Measurements from ENCODE around the gene HEG1. TPM values are rescaled to one million over a fixed set of nuclear protein-coding genes. Genes with fewer than 3 reads are reported as not detected.

The HEG1 gene
- total RNA-seq, 1 experiment from 2014 or later, result 14.6 TPM

DNA sequence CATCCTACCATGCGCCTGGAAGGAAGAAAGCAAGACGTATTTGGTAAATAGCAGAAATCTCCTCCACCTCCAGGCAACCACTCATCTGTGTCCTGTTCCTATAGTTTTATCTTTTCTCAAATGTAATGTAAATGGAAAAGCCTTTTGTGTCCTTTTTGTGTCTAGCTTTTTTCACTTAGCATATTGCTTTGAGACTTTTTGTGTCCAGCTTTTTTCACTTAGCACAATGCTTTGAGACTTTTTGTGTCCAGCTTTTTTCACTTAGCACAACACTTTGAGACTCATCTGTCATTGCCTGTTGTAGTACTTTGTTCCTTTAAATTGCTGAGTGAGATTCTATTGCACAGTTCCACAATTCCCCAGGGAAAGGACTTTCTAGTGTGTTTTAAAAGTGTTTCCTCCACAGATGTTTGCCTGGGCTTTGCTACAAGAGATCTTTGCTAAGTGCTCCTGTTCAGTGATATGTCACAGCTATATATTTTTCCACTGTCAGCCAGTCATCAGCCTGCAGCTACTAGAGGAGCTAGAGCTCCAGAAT lies 93.3 kb downstream of the HEG1 start (continued):
- TF ChIP-seq, protein P1, sequence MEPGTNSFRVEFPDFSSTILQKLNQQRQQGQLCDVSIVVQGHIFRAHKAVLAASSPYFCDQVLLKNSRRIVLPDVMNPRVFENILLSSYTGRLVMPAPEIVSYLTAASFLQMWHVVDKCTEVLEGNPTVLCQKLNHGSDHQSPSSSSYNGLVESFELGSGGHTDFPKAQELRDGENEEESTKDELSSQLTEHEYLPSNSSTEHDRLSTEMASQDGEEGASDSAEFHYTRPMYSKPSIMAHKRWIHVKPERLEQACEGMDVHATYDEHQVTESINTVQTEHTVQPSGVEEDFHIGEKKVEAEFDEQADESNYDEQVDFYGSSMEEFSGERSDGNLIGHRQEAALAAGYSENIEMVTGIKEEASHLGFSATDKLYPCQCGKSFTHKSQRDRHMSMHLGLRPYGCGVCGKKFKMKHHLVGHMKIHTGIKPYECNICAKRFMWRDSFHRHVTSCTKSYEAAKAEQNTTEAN (CRISPR knock-in tag; IDR thresholded peaks at IDR 0.05), result no peak
- TF ChIP-seq ELF4 (CRISPR knock-in tag; IDR thresholded peaks at IDR 0.05; ENCODE audit: low read depth), result no peak
- TF ChIP-seq, protein P2, sequence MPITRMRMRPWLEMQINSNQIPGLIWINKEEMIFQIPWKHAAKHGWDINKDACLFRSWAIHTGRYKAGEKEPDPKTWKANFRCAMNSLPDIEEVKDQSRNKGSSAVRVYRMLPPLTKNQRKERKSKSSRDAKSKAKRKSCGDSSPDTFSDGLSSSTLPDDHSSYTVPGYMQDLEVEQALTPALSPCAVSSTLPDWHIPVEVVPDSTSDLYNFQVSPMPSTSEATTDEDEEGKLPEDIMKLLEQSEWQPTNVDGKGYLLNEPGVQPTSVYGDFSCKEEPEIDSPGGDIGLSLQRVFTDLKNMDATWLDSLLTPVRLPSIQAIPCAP (CRISPR knock-in tag; IDR thresholded peaks at IDR 0.05), result no peak
- no peak for TF ChIP-seq HMGA2 (CRISPR knock-in tag; IDR thresholded peaks at IDR 0.05)
- TF ChIP-seq, protein P3, sequence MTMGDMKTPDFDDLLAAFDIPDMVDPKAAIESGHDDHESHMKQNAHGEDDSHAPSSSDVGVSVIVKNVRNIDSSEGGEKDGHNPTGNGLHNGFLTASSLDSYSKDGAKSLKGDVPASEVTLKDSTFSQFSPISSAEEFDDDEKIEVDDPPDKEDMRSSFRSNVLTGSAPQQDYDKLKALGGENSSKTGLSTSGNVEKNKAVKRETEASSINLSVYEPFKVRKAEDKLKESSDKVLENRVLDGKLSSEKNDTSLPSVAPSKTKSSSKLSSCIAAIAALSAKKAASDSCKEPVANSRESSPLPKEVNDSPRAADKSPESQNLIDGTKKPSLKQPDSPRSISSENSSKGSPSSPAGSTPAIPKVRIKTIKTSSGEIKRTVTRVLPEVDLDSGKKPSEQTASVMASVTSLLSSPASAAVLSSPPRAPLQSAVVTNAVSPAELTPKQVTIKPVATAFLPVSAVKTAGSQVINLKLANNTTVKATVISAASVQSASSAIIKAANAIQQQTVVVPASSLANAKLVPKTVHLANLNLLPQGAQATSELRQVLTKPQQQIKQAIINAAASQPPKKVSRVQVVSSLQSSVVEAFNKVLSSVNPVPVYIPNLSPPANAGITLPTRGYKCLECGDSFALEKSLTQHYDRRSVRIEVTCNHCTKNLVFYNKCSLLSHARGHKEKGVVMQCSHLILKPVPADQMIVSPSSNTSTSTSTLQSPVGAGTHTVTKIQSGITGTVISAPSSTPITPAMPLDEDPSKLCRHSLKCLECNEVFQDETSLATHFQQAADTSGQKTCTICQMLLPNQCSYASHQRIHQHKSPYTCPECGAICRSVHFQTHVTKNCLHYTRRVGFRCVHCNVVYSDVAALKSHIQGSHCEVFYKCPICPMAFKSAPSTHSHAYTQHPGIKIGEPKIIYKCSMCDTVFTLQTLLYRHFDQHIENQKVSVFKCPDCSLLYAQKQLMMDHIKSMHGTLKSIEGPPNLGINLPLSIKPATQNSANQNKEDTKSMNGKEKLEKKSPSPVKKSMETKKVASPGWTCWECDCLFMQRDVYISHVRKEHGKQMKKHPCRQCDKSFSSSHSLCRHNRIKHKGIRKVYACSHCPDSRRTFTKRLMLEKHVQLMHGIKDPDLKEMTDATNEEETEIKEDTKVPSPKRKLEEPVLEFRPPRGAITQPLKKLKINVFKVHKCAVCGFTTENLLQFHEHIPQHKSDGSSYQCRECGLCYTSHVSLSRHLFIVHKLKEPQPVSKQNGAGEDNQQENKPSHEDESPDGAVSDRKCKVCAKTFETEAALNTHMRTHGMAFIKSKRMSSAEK (CRISPR knock-in tag; IDR thresholded peaks at IDR 0.05; ENCODE audit: borderline replicate concordance), result no peak

DNA sequence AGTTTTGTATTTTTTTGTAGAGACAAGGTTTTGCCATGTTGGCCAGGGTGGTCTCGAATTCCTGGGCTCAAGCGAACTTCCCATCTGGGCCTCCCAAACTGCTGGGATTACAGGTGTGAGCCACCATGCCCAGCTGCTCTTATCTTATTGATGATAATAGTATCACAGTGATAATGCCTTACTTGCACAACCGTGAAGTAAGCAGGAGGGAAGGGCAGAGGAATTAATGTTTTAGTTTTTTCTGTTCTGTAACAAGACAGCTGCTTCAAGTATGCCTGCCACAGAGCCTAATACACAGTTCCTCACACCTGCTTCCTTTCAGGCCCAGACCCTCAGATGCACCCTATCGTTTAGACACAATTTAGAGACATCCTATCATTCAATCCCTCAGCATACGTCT lies 95.1 kb downstream of the HEG1 start:
- TF ChIP-seq, protein P4, sequence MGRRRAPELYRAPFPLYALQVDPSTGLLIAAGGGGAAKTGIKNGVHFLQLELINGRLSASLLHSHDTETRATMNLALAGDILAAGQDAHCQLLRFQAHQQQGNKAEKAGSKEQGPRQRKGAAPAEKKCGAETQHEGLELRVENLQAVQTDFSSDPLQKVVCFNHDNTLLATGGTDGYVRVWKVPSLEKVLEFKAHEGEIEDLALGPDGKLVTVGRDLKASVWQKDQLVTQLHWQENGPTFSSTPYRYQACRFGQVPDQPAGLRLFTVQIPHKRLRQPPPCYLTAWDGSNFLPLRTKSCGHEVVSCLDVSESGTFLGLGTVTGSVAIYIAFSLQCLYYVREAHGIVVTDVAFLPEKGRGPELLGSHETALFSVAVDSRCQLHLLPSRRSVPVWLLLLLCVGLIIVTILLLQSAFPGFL (CRISPR knock-in tag; IDR thresholded peaks at IDR 0.05; ENCODE audit: borderline replicate concordance), result no peak
- TF ChIP-seq NFATC4 (CRISPR knock-in tag; IDR thresholded peaks at IDR 0.05) (no peak), ELF4 (CRISPR knock-in tag; IDR thresholded peaks at IDR 0.05; ENCODE audit: low read depth) (no peak)
- no peaks in the 10 kb centered on the region for H3K36me3 Mint-ChIP-seq
- peaks cover 6% of the 10 kb centered on the region; the same call in 1 of the 2 replicates for H3K4me1 Mint-ChIP-seq
- CTCF ChIA-PET, result no interaction called here
- POLR2A ChIA-PET, result no interaction called here
- H3K4me3 Mint-ChIP-seq, result no peak overlapping the region
- H3K27ac Mint-ChIP-seq, result no peak overlapping the region
- DNase-seq (ENCODE audit: low spot score) (no peak), ATAC-seq (no peak)
- no peaks in the 10 kb centered on the region for H3K27me3 Mint-ChIP-seq (ENCODE audit: low read depth)
- H3K9me3 Mint-ChIP-seq, result peaks cover 7% of the 10 kb centered on the region

DNA sequence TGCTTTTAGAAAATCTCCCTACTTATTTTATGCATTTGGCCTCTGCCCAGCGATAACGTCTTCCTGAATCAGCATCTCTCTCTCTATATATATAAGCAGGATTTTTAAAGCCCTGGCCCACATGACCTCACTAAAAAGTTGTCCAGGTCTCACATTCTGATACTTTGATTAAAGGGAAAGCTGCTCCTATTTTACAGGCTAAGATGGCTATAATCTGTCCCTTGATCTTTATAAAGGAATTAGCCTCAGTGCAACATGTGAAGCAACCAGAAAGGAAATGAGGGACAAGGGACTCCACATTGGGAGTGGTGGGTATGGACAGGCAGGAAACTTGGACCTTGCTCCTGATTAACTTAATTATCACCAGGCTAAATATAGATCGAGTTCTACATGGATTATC lies 95.7 kb downstream of the HEG1 start:
- CTCF ChIA-PET, result no interaction called here
- POLR2A ChIA-PET, result no interaction called here
- Mint-ChIP-seq H3K9me3 (peaks cover 13% of the 10 kb centered on the region), H3K27ac (no peak overlapping the region), H3K27me3 (ENCODE audit: low read depth) (no peaks in the 10 kb centered on the region), H3K36me3 (no peaks in the 10 kb centered on the region), H3K4me1 (peaks cover 6% of the 10 kb centered on the region; the same call in 1 of the 2 replicates), H3K4me3 (no peak overlapping the region)
- ATAC-seq (no peak), DNase-seq (ENCODE audit: low spot score) (no peak)
- TF ChIP-seq, protein P5, sequence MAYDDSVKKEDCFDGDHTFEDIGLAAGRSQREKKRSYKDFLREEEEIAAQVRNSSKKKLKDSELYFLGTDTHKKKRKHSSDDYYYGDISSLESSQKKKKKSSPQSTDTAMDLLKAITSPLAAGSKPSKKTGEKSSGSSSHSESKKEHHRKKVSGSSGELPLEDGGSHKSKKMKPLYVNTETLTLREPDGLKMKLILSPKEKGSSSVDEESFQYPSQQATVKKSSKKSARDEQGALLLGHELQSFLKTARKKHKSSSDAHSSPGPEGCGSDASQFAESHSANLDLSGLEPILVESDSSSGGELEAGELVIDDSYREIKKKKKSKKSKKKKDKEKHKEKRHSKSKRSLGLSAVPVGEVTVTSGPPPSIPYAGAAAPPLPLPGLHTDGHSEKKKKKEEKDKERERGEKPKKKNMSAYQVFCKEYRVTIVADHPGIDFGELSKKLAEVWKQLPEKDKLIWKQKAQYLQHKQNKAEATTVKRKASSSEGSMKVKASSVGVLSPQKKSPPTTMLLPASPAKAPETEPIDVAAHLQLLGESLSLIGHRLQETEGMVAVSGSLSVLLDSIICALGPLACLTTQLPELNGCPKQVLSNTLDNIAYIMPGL (CRISPR knock-in tag; IDR thresholded peaks at IDR 0.05), result no peak
- TF ChIP-seq GRHL2 (CRISPR knock-in tag; IDR thresholded peaks at IDR 0.05; ENCODE audit: insufficient replicate concordance, severe bottlenecking) (no peak), TEAD4 (CRISPR knock-in tag; IDR thresholded peaks at IDR 0.05) (no peak), SMAD3 (CRISPR knock-in tag; IDR thresholded peaks at IDR 0.05; ENCODE audit: borderline replicate concordance) (no peak), ZNF121 (CRISPR knock-in tag; IDR thresholded peaks at IDR 0.05) (no peak), FOXK1 (CRISPR knock-in tag; IDR thresholded peaks at IDR 0.05) (no peak), ELF4 (CRISPR knock-in tag; IDR thresholded peaks at IDR 0.05; ENCODE audit: low read depth) (no peak), TEAD1 (CRISPR knock-in tag; IDR thresholded peaks at IDR 0.05) (no peak), JAZF1 (CRISPR knock-in tag; IDR thresholded peaks at IDR 0.05) (no peak), PRRX2 (CRISPR knock-in tag; IDR thresholded peaks at IDR 0.05) (no peak), ESRRA (CRISPR knock-in tag; IDR thresholded peaks at IDR 0.05; ENCODE audit: borderline replicate concordance) (no peak)
- TF ChIP-seq, protein P6, sequence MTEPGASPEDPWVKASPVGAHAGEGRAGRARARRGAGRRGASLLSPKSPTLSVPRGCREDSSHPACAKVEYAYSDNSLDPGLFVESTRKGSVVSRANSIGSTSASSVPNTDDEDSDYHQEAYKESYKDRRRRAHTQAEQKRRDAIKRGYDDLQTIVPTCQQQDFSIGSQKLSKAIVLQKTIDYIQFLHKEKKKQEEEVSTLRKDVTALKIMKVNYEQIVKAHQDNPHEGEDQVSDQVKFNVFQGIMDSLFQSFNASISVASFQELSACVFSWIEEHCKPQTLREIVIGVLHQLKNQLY (CRISPR knock-in tag; IDR thresholded peaks at IDR 0.05), result no peak
- TF ChIP-seq, protein P7, sequence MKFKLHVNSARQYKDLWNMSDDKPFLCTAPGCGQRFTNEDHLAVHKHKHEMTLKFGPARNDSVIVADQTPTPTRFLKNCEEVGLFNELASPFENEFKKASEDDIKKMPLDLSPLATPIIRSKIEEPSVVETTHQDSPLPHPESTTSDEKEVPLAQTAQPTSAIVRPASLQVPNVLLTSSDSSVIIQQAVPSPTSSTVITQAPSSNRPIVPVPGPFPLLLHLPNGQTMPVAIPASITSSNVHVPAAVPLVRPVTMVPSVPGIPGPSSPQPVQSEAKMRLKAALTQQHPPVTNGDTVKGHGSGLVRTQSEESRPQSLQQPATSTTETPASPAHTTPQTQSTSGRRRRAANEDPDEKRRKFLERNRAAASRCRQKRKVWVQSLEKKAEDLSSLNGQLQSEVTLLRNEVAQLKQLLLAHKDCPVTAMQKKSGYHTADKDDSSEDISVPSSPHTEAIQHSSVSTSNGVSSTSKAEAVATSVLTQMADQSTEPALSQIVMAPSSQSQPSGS (CRISPR knock-in tag; IDR thresholded peaks at IDR 0.05; ENCODE audit: borderline replicate concordance, low read depth), result no peak
- TF ChIP-seq, protein P8, sequence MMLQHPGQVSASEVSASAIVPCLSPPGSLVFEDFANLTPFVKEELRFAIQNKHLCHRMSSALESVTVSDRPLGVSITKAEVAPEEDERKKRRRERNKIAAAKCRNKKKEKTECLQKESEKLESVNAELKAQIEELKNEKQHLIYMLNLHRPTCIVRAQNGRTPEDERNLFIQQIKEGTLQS (CRISPR knock-in tag; conservative IDR thresholded peaks at IDR 0.05), result no peak
